NCI-H187 treated with DMSO at 0.1 percent for 48 hours (cell line): Measurements from ENCODE around the gene MAP3K20.
"Not testable (repeated sequence)": the region's sequence is repeated elsewhere in the genome, so short reads cannot be mapped to it uniquely, and the experiment has no call there.

ENCODE experiments used
- DNase-seq: peaks from one replicate; lab custom pipeline; 2025; lab: John Stamatoyannopoulos, UW

Gene MAP3K20

GRCh38 chr2:173280853-173281252 is 205.2 kb downstream of the MAP3K20 start:
- DNase-seq: no peak

DNA sequence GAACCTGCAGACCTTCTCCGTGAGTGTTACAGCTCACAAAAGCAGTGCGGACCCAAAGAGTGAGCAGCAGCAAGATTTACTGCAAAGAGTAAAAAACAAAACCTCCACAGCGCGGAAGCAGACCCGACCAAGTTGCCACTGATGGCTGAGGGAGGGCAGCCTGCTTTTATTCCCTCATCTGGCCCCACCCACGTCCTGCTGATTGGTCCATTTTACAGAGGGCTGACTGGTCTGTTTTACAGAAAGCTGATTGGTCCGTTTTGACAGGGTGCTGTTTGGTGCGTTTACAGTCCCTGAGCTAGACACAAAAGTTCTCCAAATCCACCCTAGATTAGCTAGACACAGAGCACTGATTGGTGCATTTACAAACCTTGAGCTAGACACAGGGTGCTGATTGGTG is 206.3 kb downstream of the MAP3K20 start:
- DNase-seq: not testable (repeated sequence)

DNA sequence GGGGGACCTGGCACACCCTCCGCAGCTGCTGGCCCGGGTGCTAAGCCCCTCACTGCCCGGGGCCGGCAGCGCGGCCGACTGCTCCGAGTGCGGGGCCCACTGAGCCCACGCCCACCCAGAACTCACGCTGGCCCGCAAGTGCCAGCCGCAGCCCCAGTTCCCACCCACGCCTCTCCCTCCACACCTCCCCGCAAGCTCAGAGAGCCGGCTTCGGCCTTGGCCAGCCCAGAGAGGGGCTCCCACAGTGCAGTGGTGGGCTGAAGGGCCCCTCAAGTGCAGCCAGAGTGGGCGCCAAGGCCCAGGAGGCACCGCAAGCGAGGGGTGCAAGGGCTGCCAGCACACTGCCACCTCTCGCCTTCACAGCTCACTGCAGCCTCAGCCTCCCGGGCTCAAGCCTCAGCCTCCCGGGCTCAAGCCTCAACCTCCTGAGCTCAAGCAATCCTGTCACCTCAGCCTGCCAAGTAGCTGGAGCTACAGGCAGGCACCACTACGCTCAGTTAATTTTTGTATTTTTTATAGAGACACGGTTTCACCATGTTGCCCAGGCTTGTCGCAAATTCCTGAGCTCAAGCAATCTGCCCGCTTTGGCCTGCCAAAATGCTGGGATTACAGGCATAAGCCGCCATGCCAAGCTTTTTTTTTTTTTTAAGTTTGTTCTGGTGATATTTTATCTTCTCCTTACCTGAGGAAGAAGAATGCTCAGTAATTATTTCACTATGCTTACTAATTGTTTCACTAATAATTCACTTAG is 207.3 kb downstream of the MAP3K20 start:
- no peak for DNase-seq

DNA sequence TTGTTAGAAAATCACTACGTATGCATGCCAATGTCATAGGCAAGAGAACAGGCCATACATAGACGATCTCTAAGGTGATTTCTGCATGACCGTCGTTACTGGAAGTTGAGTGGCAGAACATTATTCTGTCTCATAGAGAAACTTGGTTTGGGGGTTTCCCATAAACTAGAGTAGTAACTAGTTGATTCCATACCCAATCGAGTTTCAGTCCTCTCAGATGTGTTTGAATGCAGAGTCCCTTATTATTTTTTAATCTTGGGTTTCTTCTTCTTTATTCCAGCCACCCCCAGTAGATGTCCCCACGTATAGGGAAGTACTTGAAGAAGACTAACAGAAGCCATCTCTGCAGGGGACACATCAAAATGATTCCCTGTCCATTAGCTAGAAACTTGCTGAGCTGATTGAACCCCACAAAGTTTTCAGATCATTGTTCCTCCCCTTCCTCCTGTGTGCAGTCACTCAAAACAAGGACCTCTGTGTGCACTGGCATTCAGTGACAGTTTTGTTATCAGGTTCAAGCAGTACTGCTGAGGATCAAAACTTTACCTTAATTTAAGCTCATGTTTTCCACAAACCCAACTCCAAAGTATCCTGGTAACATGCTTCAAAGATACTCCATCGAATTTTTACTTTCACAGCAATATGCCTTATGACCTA is 210.6 kb downstream of the MAP3K20 start:
- no peak for DNase-seq

DNA sequence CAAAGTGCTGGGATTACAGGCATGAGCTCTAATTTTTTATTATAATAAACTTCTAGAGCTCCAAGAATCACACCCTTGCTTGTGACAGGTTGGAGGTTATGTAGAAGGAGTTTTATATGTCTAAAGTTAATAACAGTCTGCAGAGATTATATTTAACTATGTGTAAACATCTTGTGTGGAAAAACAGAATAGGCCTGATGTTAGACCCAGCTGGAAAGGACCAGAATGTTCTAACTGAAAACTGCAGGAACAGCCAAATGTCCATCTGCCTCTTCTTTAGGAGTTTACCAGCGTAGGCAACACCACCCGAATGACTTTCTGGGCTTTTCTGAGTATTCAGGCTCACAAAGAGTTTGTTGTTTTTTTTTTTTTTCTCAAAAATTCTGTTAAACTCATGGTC is 211.9 kb downstream of the MAP3K20 start:
- DNase-seq: no peak

DNA sequence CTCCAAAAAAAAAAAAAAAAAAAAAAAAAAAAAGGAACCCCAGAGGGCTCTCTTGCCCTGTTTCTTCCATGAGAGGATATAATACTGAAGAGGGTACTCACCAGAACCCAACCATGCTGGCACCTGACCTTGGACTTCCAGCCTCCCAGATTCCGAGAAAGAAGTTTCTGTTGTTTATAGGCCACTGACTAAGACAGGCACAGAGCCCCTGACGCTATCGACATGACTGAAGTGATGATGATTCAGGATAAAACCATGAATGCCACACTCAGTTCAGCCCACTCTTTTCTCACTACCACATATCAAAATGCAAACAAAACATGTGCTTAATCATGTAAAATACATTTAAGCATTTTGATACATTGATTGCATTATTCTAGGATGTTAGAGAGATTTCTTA is 212.9 kb downstream of the MAP3K20 start:
- DNase-seq: no peak

DNA sequence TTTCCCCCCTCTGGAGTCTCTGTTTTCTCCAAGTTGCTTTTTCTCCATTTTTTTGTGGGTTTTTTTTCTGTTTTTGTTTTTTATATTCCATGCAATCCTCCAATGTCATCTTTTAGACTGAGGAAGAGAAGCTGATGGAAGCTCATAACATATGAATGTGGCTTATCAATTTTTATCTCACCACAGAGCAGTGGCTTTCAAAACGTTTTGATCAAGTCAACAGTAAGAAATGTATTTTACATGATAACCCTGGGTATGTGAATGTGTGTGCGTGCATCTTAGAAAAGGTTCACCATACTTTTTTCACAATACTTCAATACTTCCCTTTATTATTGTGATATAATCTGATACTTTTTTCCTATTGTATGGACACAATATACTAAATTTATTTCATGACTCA is 214.4 kb downstream of the MAP3K20 start:
- no peak for DNase-seq

DNA sequence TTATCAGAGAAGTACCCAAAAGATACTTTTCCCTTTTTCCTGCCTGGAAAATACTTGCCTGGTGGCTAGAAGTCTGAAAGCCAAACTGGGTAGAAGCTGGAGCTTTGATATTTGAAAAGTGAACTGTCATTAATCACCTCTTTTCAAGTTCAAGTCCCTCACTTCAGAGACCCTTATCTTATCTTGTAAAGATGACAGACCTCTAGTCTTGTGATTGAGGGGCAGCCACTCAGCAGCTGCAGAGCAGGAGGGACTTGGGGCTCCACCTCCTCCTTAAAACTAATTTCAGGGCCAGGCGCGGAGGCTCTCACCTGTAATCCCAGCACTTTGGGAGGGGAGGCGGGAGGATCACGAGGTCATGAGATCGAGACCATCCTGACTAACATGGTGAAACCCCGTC is 214.9 kb downstream of the MAP3K20 start:
- DNase-seq: no peak

DNA sequence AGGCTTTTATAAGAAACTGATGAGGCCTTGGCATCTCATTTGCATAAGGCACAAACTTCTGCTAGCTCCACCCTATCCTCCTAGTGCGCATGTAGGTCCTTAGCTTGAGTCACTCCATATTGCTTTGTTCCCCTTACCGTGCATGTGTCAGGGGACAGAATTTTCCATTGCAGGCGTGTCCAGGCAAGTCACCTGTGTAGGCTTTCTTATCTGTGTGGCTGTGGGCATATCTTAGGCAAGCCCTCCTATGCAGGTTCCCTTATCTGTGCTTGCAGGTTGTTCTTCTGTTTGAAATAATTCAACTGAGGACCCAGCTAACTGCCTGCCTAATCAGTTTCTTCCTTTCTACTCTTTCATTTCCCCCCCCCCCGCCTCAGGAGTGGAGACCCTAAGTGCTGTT is 215.8 kb downstream of the MAP3K20 start:
- DNase-seq: no peak

GRCh38 chr2:173296235-173296634 is 220.6 kb downstream of the MAP3K20 start:
- DNase-seq: no peak

GRCh38 chr2:173298536-173299097 is 223.0 kb downstream of the MAP3K20 start:
- no peak for DNase-seq

- DNase-seq: no peak
Observed at GRCh38 chr2:173299764-173300163, 224.1 kb downstream of the MAP3K20 start.

DNA sequence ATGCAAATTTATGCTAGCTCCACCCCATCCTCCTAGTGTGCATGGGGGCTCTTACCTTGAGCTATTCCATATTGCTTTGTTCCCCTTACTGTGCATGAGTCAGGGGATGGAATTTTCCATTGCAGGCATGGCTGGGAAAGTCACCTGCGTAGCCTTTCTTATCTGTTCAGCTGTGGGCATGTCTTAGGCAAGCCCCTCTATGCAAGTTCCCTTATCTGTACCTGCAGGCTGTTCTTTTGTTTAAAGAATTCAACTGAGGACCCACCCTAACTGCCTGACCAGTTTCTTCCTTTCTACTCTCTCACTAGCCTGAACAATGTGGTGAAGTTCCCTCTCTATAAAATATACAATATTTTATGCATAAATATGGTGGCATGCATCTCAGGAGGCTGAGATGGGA is 224.8 kb downstream of the MAP3K20 start:
- DNase-seq: no peak

DNA sequence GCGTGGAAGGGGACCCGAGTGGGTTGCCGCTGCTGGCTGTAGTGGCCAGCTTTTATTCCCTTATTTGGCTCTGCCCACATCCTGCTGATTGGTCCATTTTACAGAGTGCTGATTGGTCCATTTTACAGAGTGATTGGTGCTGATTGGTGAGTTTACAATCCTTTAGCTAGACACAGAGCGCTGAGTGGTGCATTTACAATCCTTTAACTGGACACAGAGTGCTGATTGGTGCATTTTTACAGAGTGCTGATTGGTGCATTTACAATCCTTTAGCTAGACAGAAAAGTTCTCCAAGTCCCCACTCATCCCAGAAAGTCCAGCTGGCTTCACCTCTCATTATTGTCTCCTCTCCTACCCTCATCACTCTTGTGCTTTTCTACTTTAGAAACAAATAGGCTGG is 225.9 kb downstream of the MAP3K20 start:
- DNase-seq: not testable (repeated sequence)

DNA sequence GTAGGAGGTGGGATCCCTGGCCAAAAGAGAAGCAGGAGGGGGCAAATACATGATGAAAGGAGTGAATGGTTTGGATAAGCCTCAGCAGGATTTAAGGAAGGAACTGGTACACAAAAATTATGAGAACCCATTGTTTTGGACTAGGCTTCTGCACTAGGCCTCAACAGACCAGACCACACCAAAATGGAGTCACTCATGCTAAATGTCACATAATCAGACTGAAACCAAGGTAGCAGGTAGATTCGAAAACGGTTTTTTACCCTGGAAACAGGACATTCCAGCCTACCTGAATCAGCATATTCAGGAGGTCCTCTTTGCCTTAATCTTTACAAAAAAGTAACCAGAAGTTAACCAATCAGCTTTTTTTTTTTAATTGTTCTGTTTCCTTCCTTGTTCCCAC is 229.7 kb downstream of the MAP3K20 start:
- no peak for DNase-seq

- no peak for DNase-seq
Observed at GRCh38 chr2:173307293-173307692, 231.6 kb downstream of the MAP3K20 start.

GRCh38 chr2:173309370-173309769 is 233.7 kb downstream of the MAP3K20 start:
- DNase-seq: not testable (repeated sequence)

GRCh38 chr2:173311844-173312606 is 236.4 kb downstream of the MAP3K20 start:
- no peak for DNase-seq
